Endothelial cell of umbilical vein (primary cell): ENCODE results near the gene POFUT2. TPM values are rescaled to one million over a fixed set of nuclear protein-coding genes. Genes with fewer than 3 reads are reported as not detected.

Source experiments
- BruUV-seq: library from RNA; stranded (reverse); fragments of 400-500 nt; replicated peaks from 2 replicates; lab custom pipeline; 2021; lab: Mats Ljungman, UMichigan
- CTCF ChIA-PET: fragments of 300-600, 350-600 bp; sonication (Branson Sonifier 250); formaldehyde crosslinking; loops from one replicate; lab custom pipeline; 2021; ENCODE audit warnings: antibody characterized with exemption, inconsistent platforms; lab: Charles Lee
- POLR2A ChIA-PET: fragments of 300-600, 350-600 bp; sonication (Branson Sonifier 250); formaldehyde crosslinking; loops from one replicate; lab custom pipeline; 2021; ENCODE audit warnings: antibody characterized with exemption, inconsistent platforms; lab: Charles Lee
- DNase-seq: peaks from one replicate; pipeline ENCODE4 v3.0.0-alpha.2; 2011; ENCODE audit warnings: low read depth, low spot score
- FAIRE-seq: peaks from 2 replicates; lab custom pipeline; 2011; peaks lifted over from hg19 to GRCh38; lab: Jason Lieb, UNC
- H2AFZ ChIP-seq: 2 replicates; pipeline ENCODE4 v1.6.0; 2012; ENCODE audit warnings: low read depth, low read length, control low read depth, inconsistent platforms
- H3K27ac ChIP-seq: 2 replicates; pipeline ENCODE4 v1.5.1; 2011; ENCODE audit warnings: low read depth, mild to moderate bottlenecking, control low read depth, low read length, moderate library complexity; ENCODE audit not compliant: insufficient read depth
- H3K27me3 ChIP-seq, 2 experiments: 2 replicates each; pipeline versions ENCODE4 v1.6.0 to v1.6.1; 2011; ENCODE audit warnings: low read length in 2 of 2, mixed read lengths in 1 of 2; ENCODE audit not compliant: control insufficient read depth in 2 of 2, insufficient read depth in 2 of 2
- H3K36me3 ChIP-seq, 2 experiments: 2 replicates in 1 of 2; 3 replicates in 1 of 2; pipeline ENCODE4 v1.5.1; 2011; ENCODE audit warnings: low read length in 2 of 2, mild to moderate bottlenecking in 1 of 2, moderate library complexity in 1 of 2; ENCODE audit not compliant: control insufficient read depth in 2 of 2, insufficient read depth in 2 of 2; ENCODE audit errors: extremely low read depth in 1 of 2
- H3K4me1 ChIP-seq: 3 replicates; pipeline ENCODE4 v1.5.1; 2011; ENCODE audit warnings: mild to moderate bottlenecking, low read length; ENCODE audit not compliant: control insufficient read depth, insufficient read depth; ENCODE audit errors: extremely low read depth
- H3K4me2 ChIP-seq: 2 replicates; pipeline ENCODE4 v1.6.1; 2011; ENCODE audit warnings: low read length, control low read depth, mixed read lengths; ENCODE audit not compliant: insufficient read depth
- H3K4me3 ChIP-seq, 3 experiments: fragments of 200-600 bp in 1 of 3; sonication (generic), shearing (Covaris generic) in 1 of 3; replicated peaks in 1 of 3; 2 replicates each; pipeline ENCODE4 v1.5.1; 2011 to 2016; ENCODE audit warnings: control low read depth in 3 of 3, low read length in 3 of 3, mild to moderate bottlenecking in 2 of 3, inconsistent platforms in 1 of 3, low read depth in 1 of 3, moderate library complexity in 1 of 3; ENCODE audit not compliant: insufficient read depth in 1 of 3
- H3K79me2 ChIP-seq: 2 replicates; pipeline ENCODE4 v1.6.0; 2012; ENCODE audit warnings: low read length, inconsistent platforms; ENCODE audit not compliant: control insufficient read depth, insufficient read depth
- H3K9ac ChIP-seq: replicated peaks from 2 replicates; pipeline ENCODE3; 2011; ENCODE audit warnings: low read length, control low read depth; ENCODE audit not compliant: insufficient read depth; ENCODE audit errors: extremely low read depth
- H3K9me1 ChIP-seq: replicated peaks from 3 replicates; pipeline ENCODE4 v1.6.0; 2011; ENCODE audit warnings: mild to moderate bottlenecking, low read length; ENCODE audit not compliant: control insufficient read depth, insufficient read depth; ENCODE audit errors: extremely low read depth
- H3K9me3 ChIP-seq: replicated peaks from 2 replicates; pipeline ENCODE4 v1.5.1; 2012; ENCODE audit warnings: low read length, inconsistent platforms; ENCODE audit not compliant: control insufficient read depth, insufficient read depth
- H4K20me1 ChIP-seq: replicated peaks from 2 replicates; pipeline ENCODE3; 2011; ENCODE audit warnings: mild to moderate bottlenecking, low read length; ENCODE audit not compliant: control insufficient read depth, insufficient read depth; ENCODE audit errors: extremely low read depth
- EZH2 ChIP-seq: IDR thresholded peaks from 2 replicates; pipeline ENCODE4 v1.6.1; 2012; ENCODE audit warnings: borderline replicate concordance, low read depth, mild to moderate bottlenecking, moderate library complexity, low read length, inconsistent platforms; ENCODE audit not compliant: severe bottlenecking
- FOS ChIP-seq: IDR thresholded peaks from 2 replicates; pipeline ENCODE4 v1.6.1; 2011; ENCODE audit warnings: mild to moderate bottlenecking, low read length, moderate library complexity, borderline replicate concordance; ENCODE audit not compliant: insufficient read depth
- GATA2 ChIP-seq: IDR thresholded peaks from 2 replicates; pipeline ENCODE4 v1.7.0; 2011; ENCODE audit warnings: low read depth, mild to moderate bottlenecking, moderate library complexity, mixed read lengths, low read length; ENCODE audit not compliant: insufficient read length, insufficient read depth
- JUN ChIP-seq: IDR thresholded peaks from 2 replicates; pipeline ENCODE4 v1.6.1; 2011; ENCODE audit warnings: borderline replicate concordance, low read depth; ENCODE audit not compliant: insufficient read length, insufficient read depth
- MYC ChIP-seq: IDR thresholded peaks from one replicate; pipeline ENCODE4 v1.6.1; 2011; ENCODE audit warnings: mild to moderate bottlenecking, low read depth, low read length
- POLR2A ChIP-seq: IDR thresholded peaks from 2 replicates; pipeline ENCODE4 v1.6.1; 2012; ENCODE audit warnings: low read depth, mild to moderate bottlenecking, control low read depth, low read length
- POLR2AphosphoS5 ChIP-seq: IDR thresholded peaks from 2 replicates; pipeline ENCODE4 v1.6.1; 2012; ENCODE audit warnings: low read depth, mild to moderate bottlenecking, control low read depth, low read length, moderate library complexity; ENCODE audit not compliant: insufficient read depth
- dilution Hi-C: fragments of 300-500 bp; cut with MboI; formaldehyde crosslinking; loops from one replicate; pipeline ENCODE4 v1.15.0; 2019; ENCODE audit warnings: low sequenced_read_pairs; ENCODE audit not compliant: extremely low pct_ligation_motif_present
- intact Hi-C: fragments of 100-400 bp; cut with micrococcal nuclease; formaldehyde crosslinking; loops from one replicate; pipeline ENCODE4 v1.10.0; 2022
- polyA plus RNA-seq, 4 experiments: library from polyadenylated mRNA; depleted of rRNA in 3 of 4; stranded (reverse) in 3 of 4; unstranded in 1 of 4; fragments of >200 nt; gene quantifications; 2 replicates each; pipeline versions ENCODE4 v1.2.1 to v1.2.3, GENCODE V29; 2011 to 2012; ENCODE audit warnings: missing spikeins in 1 of 4
- total RNA-seq: library from RNA; stranded (reverse); gene quantifications from 2 replicates; pipeline ENCODE4 v1.2.3, GENCODE V29; 2021
- TF ChIP-seq, protein P1 (sequence below): IDR thresholded peaks from 2 replicates; pipeline ENCODE4 v1.6.1; 2011; ENCODE audit not compliant: insufficient read depth, insufficient read length
- TF ChIP-seq, protein P2 (sequence below), 2 donors: IDR thresholded peaks; 1 replicate in 1 of 2; 2 replicates in 1 of 2; pipeline ENCODE4 v1.5.1; 2011; ENCODE audit warnings: low read length in 2 of 2, mild to moderate bottlenecking in 2 of 2, moderate library complexity in 2 of 2, control low read depth in 1 of 2, inconsistent platforms in 1 of 2, low read depth in 1 of 2; ENCODE audit not compliant: insufficient read depth in 1 of 2; ENCODE audit errors: extremely low read depth in 1 of 2

The POFUT2 gene
- total and polyA plus RNA-seq, 2 donors (not counting 3 experiments of a cell fraction or from before 2014, with no cell fraction given): 30.7 to 47.5 TPM

GRCh38 chr21:45320261-45321025 is 32.7 kb upstream of the POFUT2 start:
- no peak overlapping the region for H2AFZ ChIP-seq
- H3K27me3 ChIP-seq: no peaks in the 10 kb centered on the region
- H3K79me2 ChIP-seq: no peaks in the 10 kb centered on the region
- H3K4me2 ChIP-seq: no peak overlapping the region
- no peaks in the 10 kb centered on the region for H3K36me3 ChIP-seq
- no peaks in the 10 kb centered on the region for H3K9me3 ChIP-seq
- H3K9me1 ChIP-seq: no peaks in the 10 kb centered on the region
- peaks cover 39% of the 10 kb centered on the region for H3K4me1 ChIP-seq
- no peaks in the 10 kb centered on the region for H4K20me1 ChIP-seq
- FAIRE-seq (no peak), DNase-seq (no peak)
- no peak for TF ChIP-seq MYC
- no peak for TF ChIP-seq FOS
- TF ChIP-seq POLR2A: no peak
- TF ChIP-seq POLR2AphosphoS5: no peak
- TF ChIP-seq GATA2: no peak
- TF ChIP-seq EZH2: no peak
- TF ChIP-seq, protein P1, sequence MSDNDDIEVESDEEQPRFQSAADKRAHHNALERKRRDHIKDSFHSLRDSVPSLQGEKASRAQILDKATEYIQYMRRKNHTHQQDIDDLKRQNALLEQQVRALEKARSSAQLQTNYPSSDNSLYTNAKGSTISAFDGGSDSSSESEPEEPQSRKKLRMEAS: no peak
- TF ChIP-seq, protein P2, sequence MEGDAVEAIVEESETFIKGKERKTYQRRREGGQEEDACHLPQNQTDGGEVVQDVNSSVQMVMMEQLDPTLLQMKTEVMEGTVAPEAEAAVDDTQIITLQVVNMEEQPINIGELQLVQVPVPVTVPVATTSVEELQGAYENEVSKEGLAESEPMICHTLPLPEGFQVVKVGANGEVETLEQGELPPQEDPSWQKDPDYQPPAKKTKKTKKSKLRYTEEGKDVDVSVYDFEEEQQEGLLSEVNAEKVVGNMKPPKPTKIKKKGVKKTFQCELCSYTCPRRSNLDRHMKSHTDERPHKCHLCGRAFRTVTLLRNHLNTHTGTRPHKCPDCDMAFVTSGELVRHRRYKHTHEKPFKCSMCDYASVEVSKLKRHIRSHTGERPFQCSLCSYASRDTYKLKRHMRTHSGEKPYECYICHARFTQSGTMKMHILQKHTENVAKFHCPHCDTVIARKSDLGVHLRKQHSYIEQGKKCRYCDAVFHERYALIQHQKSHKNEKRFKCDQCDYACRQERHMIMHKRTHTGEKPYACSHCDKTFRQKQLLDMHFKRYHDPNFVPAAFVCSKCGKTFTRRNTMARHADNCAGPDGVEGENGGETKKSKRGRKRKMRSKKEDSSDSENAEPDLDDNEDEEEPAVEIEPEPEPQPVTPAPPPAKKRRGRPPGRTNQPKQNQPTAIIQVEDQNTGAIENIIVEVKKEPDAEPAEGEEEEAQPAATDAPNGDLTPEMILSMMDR (IDR thresholded peaks at IDR 0.05; ENCODE audit: extremely low read depth in 1 of 2, insufficient read depth in 1 of 2, low read depth in 1 of 2, low read length in 2 of 2): no peak
- no peak for TF ChIP-seq JUN
- peak overlapping the region; percentile 90 for H3K27ac ChIP-seq
- ChIA-PET CTCF (interaction anchor here (0.7 to 3.3 kb wide), 7 partner anchors 8 to 182 kb away, joined by 3 to 22 read pairs (median 4); partner anchors contain the start of gene POFUT2), POLR2A (interaction anchor here (0.7 to 1.5 kb wide), 2 partner anchors 12 to 47 kb away, joined by 3 read pairs; no protein-coding TSS in a partner anchor)
- intact Hi-C loops: no loop called here
- dilution Hi-C loops: no loop called here
- H3K9ac ChIP-seq: peak overlapping the region; percentile 71
- BruUV-seq: no TSS peak
- H3K4me3 ChIP-seq: no peak overlapping the region
